Endothelial cell of umbilical vein (primary cell): Measurements from ENCODE around the gene GIT2. TPM values are rescaled to one million over a fixed set of nuclear protein-coding genes. Genes with fewer than 3 reads are reported as not detected.

Experiments used
- BruUV-seq: library from RNA; stranded (reverse); fragments of 400-500 nt; replicated peaks from 2 replicates; lab custom pipeline; 2021; lab: Mats Ljungman, UMichigan
- CTCF ChIA-PET: fragments of 300-600, 350-600 bp; sonication (Branson Sonifier 250); formaldehyde crosslinking; loops from one replicate; lab custom pipeline; 2021; ENCODE audit warnings: antibody characterized with exemption, inconsistent platforms; lab: Charles Lee
- POLR2A ChIA-PET: fragments of 300-600, 350-600 bp; sonication (Branson Sonifier 250); formaldehyde crosslinking; loops from one replicate; lab custom pipeline; 2021; ENCODE audit warnings: antibody characterized with exemption, inconsistent platforms; lab: Charles Lee
- DNase-seq: peaks from one replicate; pipeline ENCODE4 v3.0.0-alpha.2; 2011; ENCODE audit warnings: low read depth, low spot score
- FAIRE-seq: peaks from 2 replicates; lab custom pipeline; 2011; peaks lifted over from hg19 to GRCh38; lab: Jason Lieb, UNC
- H2AFZ ChIP-seq: 2 replicates; pipeline ENCODE4 v1.6.0; 2012; ENCODE audit warnings: low read depth, low read length, control low read depth, inconsistent platforms
- H3K27ac ChIP-seq: 2 replicates; pipeline ENCODE4 v1.5.1; 2011; ENCODE audit warnings: low read depth, mild to moderate bottlenecking, control low read depth, low read length, moderate library complexity; ENCODE audit not compliant: insufficient read depth
- H3K27me3 ChIP-seq, 2 experiments: 2 replicates each; pipeline versions ENCODE4 v1.6.0 to v1.6.1; 2011; ENCODE audit warnings: low read length in 2 of 2, mixed read lengths in 1 of 2; ENCODE audit not compliant: control insufficient read depth in 2 of 2, insufficient read depth in 2 of 2
- H3K36me3 ChIP-seq, 2 experiments: 2 replicates in 1 of 2; 3 replicates in 1 of 2; pipeline ENCODE4 v1.5.1; 2011; ENCODE audit warnings: low read length in 2 of 2, mild to moderate bottlenecking in 1 of 2, moderate library complexity in 1 of 2; ENCODE audit not compliant: control insufficient read depth in 2 of 2, insufficient read depth in 2 of 2; ENCODE audit errors: extremely low read depth in 1 of 2
- H3K4me1 ChIP-seq: 3 replicates; pipeline ENCODE4 v1.5.1; 2011; ENCODE audit warnings: mild to moderate bottlenecking, low read length; ENCODE audit not compliant: control insufficient read depth, insufficient read depth; ENCODE audit errors: extremely low read depth
- H3K4me2 ChIP-seq: 2 replicates; pipeline ENCODE4 v1.6.1; 2011; ENCODE audit warnings: low read length, control low read depth, mixed read lengths; ENCODE audit not compliant: insufficient read depth
- H3K4me3 ChIP-seq, 3 experiments: fragments of 200-600 bp in 1 of 3; sonication (generic), shearing (Covaris generic) in 1 of 3; replicated peaks in 1 of 3; 2 replicates each; pipeline ENCODE4 v1.5.1; 2011 to 2016; ENCODE audit warnings: control low read depth in 3 of 3, low read length in 3 of 3, mild to moderate bottlenecking in 2 of 3, inconsistent platforms in 1 of 3, low read depth in 1 of 3, moderate library complexity in 1 of 3; ENCODE audit not compliant: insufficient read depth in 1 of 3
- H3K79me2 ChIP-seq: 2 replicates; pipeline ENCODE4 v1.6.0; 2012; ENCODE audit warnings: low read length, inconsistent platforms; ENCODE audit not compliant: control insufficient read depth, insufficient read depth
- H3K9ac ChIP-seq: replicated peaks from 2 replicates; pipeline ENCODE3; 2011; ENCODE audit warnings: low read length, control low read depth; ENCODE audit not compliant: insufficient read depth; ENCODE audit errors: extremely low read depth
- H3K9me1 ChIP-seq: replicated peaks from 3 replicates; pipeline ENCODE4 v1.6.0; 2011; ENCODE audit warnings: mild to moderate bottlenecking, low read length; ENCODE audit not compliant: control insufficient read depth, insufficient read depth; ENCODE audit errors: extremely low read depth
- H3K9me3 ChIP-seq: replicated peaks from 2 replicates; pipeline ENCODE4 v1.5.1; 2012; ENCODE audit warnings: low read length, inconsistent platforms; ENCODE audit not compliant: control insufficient read depth, insufficient read depth
- H4K20me1 ChIP-seq: replicated peaks from 2 replicates; pipeline ENCODE3; 2011; ENCODE audit warnings: mild to moderate bottlenecking, low read length; ENCODE audit not compliant: control insufficient read depth, insufficient read depth; ENCODE audit errors: extremely low read depth
- EZH2 ChIP-seq: IDR thresholded peaks from 2 replicates; pipeline ENCODE4 v1.6.1; 2012; ENCODE audit warnings: borderline replicate concordance, low read depth, mild to moderate bottlenecking, moderate library complexity, low read length, inconsistent platforms; ENCODE audit not compliant: severe bottlenecking
- FOS ChIP-seq: IDR thresholded peaks from 2 replicates; pipeline ENCODE4 v1.6.1; 2011; ENCODE audit warnings: mild to moderate bottlenecking, low read length, moderate library complexity, borderline replicate concordance; ENCODE audit not compliant: insufficient read depth
- GATA2 ChIP-seq: IDR thresholded peaks from 2 replicates; pipeline ENCODE4 v1.7.0; 2011; ENCODE audit warnings: low read depth, mild to moderate bottlenecking, moderate library complexity, mixed read lengths, low read length; ENCODE audit not compliant: insufficient read length, insufficient read depth
- JUN ChIP-seq: IDR thresholded peaks from 2 replicates; pipeline ENCODE4 v1.6.1; 2011; ENCODE audit warnings: borderline replicate concordance, low read depth; ENCODE audit not compliant: insufficient read length, insufficient read depth
- MYC ChIP-seq: IDR thresholded peaks from one replicate; pipeline ENCODE4 v1.6.1; 2011; ENCODE audit warnings: mild to moderate bottlenecking, low read depth, low read length
- POLR2A ChIP-seq: IDR thresholded peaks from 2 replicates; pipeline ENCODE4 v1.6.1; 2012; ENCODE audit warnings: low read depth, mild to moderate bottlenecking, control low read depth, low read length
- POLR2AphosphoS5 ChIP-seq: IDR thresholded peaks from 2 replicates; pipeline ENCODE4 v1.6.1; 2012; ENCODE audit warnings: low read depth, mild to moderate bottlenecking, control low read depth, low read length, moderate library complexity; ENCODE audit not compliant: insufficient read depth
- dilution Hi-C: fragments of 300-500 bp; cut with MboI; formaldehyde crosslinking; loops from one replicate; pipeline ENCODE4 v1.15.0; 2019; ENCODE audit warnings: low sequenced_read_pairs; ENCODE audit not compliant: extremely low pct_ligation_motif_present
- intact Hi-C: fragments of 100-400 bp; cut with micrococcal nuclease; formaldehyde crosslinking; loops from one replicate; pipeline ENCODE4 v1.10.0; 2022
- polyA plus RNA-seq, 4 experiments: library from polyadenylated mRNA; depleted of rRNA in 3 of 4; stranded (reverse) in 3 of 4; unstranded in 1 of 4; fragments of >200 nt; gene quantifications; 2 replicates each; pipeline versions ENCODE4 v1.2.1 to v1.2.3, GENCODE V29; 2011 to 2012; ENCODE audit warnings: missing spikeins in 1 of 4
- total RNA-seq: library from RNA; stranded (reverse); gene quantifications from 2 replicates; pipeline ENCODE4 v1.2.3, GENCODE V29; 2021
- TF ChIP-seq, protein P1 (sequence below): IDR thresholded peaks from 2 replicates; pipeline ENCODE4 v1.6.1; 2011; ENCODE audit not compliant: insufficient read depth, insufficient read length
- TF ChIP-seq, protein P2 (sequence below), 2 donors: IDR thresholded peaks; 1 replicate in 1 of 2; 2 replicates in 1 of 2; pipeline ENCODE4 v1.5.1; 2011; ENCODE audit warnings: low read length in 2 of 2, mild to moderate bottlenecking in 2 of 2, moderate library complexity in 2 of 2, control low read depth in 1 of 2, inconsistent platforms in 1 of 2, low read depth in 1 of 2; ENCODE audit not compliant: insufficient read depth in 1 of 2; ENCODE audit errors: extremely low read depth in 1 of 2

The GIT2 gene
- total and polyA plus RNA-seq, 2 donors (not counting 3 experiments of a cell fraction or from before 2014, with no cell fraction given), result 37.3 to 77.2 TPM

DNA sequence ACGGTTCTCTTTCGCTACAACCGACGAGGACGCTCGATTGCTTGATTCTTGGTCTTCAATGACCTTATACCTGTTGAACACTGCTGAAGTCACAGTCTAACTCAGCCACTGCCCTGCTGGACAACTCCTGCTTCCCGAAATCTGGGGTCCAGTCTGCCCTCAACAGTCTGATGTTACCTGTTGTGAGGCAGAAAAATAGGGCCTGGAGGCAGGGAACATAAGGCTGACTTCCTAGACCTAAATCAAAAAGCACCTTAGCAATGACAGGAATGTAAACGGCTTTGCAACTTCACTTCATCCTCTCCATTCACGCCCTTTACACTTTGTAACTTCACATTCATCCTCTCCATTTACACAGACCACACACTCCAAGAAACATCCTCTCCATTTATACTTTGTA is 115.2 kb downstream of the GIT2 start:
- peak; percentile 14 for DNase-seq
- CTCF ChIA-PET, result no interaction called here
- H4K20me1 ChIP-seq, result no peaks in the 10 kb centered on the region
- no peak for TF ChIP-seq FOS
- TF ChIP-seq JUN, result no peak
- no peak for TF ChIP-seq EZH2
- no peak for TF ChIP-seq POLR2A
- TF ChIP-seq MYC, result no peak
- no peak for TF ChIP-seq GATA2
- TF ChIP-seq, protein P1, sequence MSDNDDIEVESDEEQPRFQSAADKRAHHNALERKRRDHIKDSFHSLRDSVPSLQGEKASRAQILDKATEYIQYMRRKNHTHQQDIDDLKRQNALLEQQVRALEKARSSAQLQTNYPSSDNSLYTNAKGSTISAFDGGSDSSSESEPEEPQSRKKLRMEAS, result no peak
- TF ChIP-seq POLR2AphosphoS5, result no peak
- TF ChIP-seq, protein P2, sequence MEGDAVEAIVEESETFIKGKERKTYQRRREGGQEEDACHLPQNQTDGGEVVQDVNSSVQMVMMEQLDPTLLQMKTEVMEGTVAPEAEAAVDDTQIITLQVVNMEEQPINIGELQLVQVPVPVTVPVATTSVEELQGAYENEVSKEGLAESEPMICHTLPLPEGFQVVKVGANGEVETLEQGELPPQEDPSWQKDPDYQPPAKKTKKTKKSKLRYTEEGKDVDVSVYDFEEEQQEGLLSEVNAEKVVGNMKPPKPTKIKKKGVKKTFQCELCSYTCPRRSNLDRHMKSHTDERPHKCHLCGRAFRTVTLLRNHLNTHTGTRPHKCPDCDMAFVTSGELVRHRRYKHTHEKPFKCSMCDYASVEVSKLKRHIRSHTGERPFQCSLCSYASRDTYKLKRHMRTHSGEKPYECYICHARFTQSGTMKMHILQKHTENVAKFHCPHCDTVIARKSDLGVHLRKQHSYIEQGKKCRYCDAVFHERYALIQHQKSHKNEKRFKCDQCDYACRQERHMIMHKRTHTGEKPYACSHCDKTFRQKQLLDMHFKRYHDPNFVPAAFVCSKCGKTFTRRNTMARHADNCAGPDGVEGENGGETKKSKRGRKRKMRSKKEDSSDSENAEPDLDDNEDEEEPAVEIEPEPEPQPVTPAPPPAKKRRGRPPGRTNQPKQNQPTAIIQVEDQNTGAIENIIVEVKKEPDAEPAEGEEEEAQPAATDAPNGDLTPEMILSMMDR (IDR thresholded peaks at IDR 0.05; ENCODE audit: extremely low read depth in 1 of 2, insufficient read depth in 1 of 2, low read depth in 1 of 2, low read length in 2 of 2), result no peak
- peak overlapping the region; percentile 95 for H2AFZ ChIP-seq
- H3K27ac ChIP-seq, result no peak overlapping the region
- peak overlapping the region; percentile 75 for H3K4me2 ChIP-seq
- BruUV-seq, result TSS peak; percentile 24
- H3K27me3 ChIP-seq, result no peaks in the 10 kb centered on the region
- peak overlapping the region; percentile 36 for H3K9ac ChIP-seq
- FAIRE-seq, result no peak
- dilution Hi-C loops, result no loop called here
- no peaks in the 10 kb centered on the region for H3K9me3 ChIP-seq
- peaks cover 17% of the 10 kb centered on the region for H3K4me1 ChIP-seq
- POLR2A ChIA-PET, result no interaction called here
- H3K36me3 ChIP-seq, result no peaks in the 10 kb centered on the region
- intact Hi-C loops, result loop anchor here (1.0 to 2.0 kb wide), 5 partner anchors 7 to 362 kb away; partner anchors contain the start of gene TCHP
- H3K9me1 ChIP-seq, result no peaks in the 10 kb centered on the region
- peaks cover 22% of the 10 kb centered on the region for H3K79me2 ChIP-seq
- H3K4me3 ChIP-seq, result peak overlapping the region; percentile 40 to 79 (median 43)
